A549 treated with RU486 at 1 μM for 4 hours (cell line): Measurements from ENCODE around the gene DDN. TPM values are rescaled to one million over a fixed set of nuclear protein-coding genes. Genes with fewer than 3 reads are reported as not detected.

Source experiments
- total RNA-seq: library from RNA; stranded (reverse); fragments of 200-300 nt; extraction: Qiagen RNA extraction; gene quantifications from 5 replicates; pipeline ENCODE4 v1.2.3, GENCODE V29; 2022; ENCODE audit warnings: low read depth

DDN gene
- 0.66 to 0.97 TPM (median 0.81 TPM) in 5 replicates for total RNA-seq

DNA sequence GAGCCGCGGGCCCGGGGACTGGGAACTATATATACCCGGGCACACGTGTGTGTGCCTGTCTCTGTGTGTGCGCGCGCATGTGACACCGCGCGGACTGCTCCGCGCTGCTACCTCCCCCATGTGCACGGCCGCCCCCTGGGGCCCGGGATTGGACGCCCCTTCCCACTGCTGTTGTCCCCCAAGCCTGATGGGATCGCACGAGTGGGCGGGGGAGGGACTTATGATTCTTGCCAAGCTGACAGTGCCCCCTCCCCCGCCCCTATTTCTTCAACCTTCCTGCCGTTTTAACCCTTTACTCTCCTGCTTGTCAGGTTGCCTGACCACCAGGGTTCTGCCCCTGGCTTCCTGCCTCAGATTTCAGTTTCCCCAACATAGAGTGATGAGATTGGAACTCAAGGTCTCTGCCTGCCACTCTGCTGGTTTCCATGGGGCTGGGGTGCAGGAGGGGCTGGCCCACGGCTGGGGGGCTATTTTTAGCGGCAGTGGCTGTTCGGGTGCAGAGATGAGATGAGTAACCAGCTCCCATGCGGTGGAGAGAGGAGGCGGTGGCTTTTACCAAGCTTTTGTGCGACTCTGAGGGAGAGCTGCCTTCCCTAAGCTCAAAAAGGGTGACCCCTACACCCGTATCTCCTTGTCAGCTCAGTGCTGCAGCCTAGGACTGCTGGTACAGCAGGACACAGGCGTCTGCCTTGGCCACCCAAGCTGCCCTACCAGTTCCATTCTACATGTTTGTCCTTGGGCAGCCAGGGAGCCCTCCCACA is at the start of gene DDN:
Gene DDN (minus strand): TSS at position 5 of the 761 bp plus-strand sequence. CDS start 88 bp downstream, outside the sequence.

DNA sequence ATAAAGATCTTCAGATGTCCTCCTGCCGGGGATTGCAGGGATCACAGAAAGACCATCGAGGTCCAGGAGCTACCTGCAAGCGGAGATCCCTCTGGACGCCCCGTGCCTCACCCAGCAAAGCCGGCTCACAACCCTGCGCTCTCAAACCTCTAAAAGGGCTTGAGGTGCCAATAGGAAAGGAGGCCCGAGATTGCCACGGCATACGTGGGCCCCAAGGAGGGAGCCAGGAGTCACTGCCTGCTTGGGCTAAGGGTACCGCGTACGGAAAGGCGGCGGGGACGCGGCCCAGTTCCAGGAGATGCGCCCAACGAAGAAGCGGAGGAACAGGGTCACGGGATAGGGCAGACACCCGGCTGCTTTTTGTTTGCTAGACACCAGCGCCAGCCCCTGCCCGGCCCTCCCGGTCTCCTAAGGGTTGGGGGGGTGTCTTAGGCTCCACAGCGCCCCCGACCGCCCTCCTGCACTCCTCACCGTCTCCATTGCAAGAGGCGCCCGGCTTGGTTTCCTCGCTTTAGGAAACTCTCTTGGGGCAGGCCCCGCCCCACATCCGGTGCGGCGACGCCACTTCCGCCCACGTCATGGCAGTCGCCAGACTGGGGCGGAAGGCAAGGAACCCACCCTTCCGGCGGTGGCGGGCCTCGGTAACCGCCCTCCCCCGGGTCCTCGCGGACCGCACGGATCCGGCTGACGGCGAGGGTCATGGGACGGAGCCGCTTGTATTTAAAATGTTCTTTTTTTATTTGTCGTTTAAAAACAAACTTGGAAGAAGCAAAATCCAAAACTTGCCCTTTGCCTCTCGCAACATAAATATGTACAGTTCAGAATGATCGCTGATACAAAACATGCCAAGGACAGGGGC is 19.3 kb upstream of the DDN start, which contains the start of gene PRKAG1:
Gene PRKAG1 (minus strand): TSS at position 516 of the 859 bp plus-strand sequence. CDS start 36 bp downstream, at position 480.

DNA sequence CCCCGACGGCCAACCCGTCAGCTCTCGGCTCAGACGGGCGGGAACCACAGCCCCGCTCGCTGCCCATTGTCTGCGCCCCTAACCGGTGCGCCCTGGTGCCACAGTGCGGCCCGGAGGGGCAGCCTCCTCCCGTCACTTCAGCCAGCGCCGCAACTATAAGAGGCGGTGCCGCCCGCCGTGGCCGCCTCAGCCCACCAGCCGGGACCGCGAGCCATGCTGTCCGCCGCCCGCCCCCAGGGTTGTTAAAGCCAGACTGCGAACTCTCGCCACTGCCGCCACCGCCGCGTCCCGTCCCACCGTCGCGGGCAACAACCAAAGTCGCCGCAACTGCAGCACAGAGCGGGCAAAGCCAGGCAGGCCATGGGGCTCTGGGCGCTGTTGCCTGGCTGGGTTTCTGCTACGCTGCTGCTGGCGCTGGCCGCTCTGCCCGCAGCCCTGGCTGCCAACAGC is 20.9 kb downstream of the DDN start, which contains the start of gene WNT1:
Gene WNT1 (plus strand): TSS at position 32 of the 450 bp plus-strand sequence. CDS start 329 bp downstream, at position 361.

DNA sequence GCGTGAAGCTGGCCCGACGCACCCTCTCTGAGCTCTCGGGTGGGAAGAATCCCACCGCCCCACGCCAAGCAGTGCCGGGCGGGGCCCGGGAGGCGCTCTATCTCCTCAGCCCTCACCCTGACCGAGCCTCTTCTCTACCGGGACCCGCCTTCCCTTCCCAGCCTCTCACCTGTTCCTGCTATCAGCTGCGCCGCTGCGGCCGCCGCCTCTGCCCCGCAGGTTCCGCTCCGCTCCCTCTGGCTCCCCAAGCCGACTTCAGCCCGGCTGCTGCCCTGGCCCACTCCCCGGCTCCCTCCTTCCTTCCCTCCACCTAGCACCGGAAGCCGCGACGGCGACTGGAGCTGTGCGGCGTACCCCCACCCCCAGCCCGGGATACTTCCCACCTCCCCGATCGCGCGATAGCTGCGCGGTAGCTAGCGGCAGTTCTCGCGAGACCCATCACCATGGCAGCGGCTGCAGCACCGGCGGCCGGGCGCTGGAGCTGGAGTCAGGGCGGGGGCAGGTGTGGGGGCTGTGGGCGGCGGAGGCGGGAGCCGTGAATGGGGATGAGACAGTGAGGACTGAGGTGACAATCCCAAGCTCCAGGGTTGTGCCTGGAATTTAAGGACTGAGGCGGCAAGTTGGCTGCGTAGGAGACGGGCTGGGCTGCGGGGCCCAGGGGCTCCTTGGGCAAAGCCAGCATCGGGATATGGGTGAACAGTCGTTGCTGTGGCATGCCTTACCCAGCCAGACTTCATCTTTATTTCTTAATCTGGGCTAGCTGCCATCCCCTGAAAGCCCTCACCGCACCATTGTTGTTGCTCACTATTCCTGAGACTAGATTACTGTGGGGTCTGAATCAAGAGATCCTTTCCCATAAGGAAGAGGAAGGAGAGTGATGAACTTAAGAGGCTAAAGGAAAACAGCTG is 41.8 kb downstream of the DDN start, which contains the start of gene ARF3:
Gene ARF3 (minus strand): TSS at position 347 of the 908 bp plus-strand sequence. CDS start 16,392 bp downstream, outside the sequence.

Other genes with a start within 250 kb of the DDN start
- gene ADCY6, start 210.3 kb downstream of the DDN start, total RNA-seq = 10.1 to 16.3 TPM (median 15.7 TPM) in 5 replicates
- 28.2 to 48.8 TPM (median 36.0 TPM) in 5 replicates for gene CACNB3, start 180.9 kb downstream of the DDN start, total RNA-seq
- gene DDX23, start 147.2 kb downstream of the DDN start, total RNA-seq = 80.3 to 88.0 TPM (median 82.8 TPM) in 5 replicates
- gene RND1, start 133.5 kb downstream of the DDN start, total RNA-seq = 14.4 to 21.8 TPM (median 15.8 TPM) in 5 replicates
- gene FKBP11, start 73.9 kb downstream of the DDN start, total RNA-seq = 49.2 to 63.3 TPM (median 55.4 TPM) in 5 replicates
- gene ARF3, start 41.9 kb downstream of the DDN start, total RNA-seq = 117 to 163 TPM (median 155 TPM) in 5 replicates
- gene WNT10B, start 27.6 kb downstream of the DDN start, total RNA-seq = 1.9 to 2.8 TPM (median 2.5 TPM) in 5 replicates
- 0.18 TPM in 1 of 5 replicates, not detected in the others for gene WNT1, start 21.1 kb downstream of the DDN start, total RNA-seq
- gene PRKAG1, start 19.4 kb upstream of the DDN start, total RNA-seq = 38.9 to 46.2 TPM (median 40.0 TPM) in 5 replicates
- gene KMT2D, start 61.4 kb upstream of the DDN start, total RNA-seq = 32.5 to 45.5 TPM (median 37.9 TPM) in 5 replicates
- gene RHEBL1, start 70.6 kb upstream of the DDN start, total RNA-seq = 4.9 to 6.1 TPM (median 5.7 TPM) in 5 replicates
- not detected in 5 replicates for gene DHH, start 95.4 kb upstream of the DDN start, total RNA-seq
- gene LMBR1L, start 111.5 kb upstream of the DDN start, total RNA-seq = 11.4 to 17.1 TPM (median 12.8 TPM) in 5 replicates
- 2,173 to 2,599 TPM (median 2,319 TPM) in 5 replicates for gene TUBA1B, start 132.0 kb upstream of the DDN start, total RNA-seq
- gene TUBA1A, start 189.7 kb upstream of the DDN start, total RNA-seq = 152 to 191 TPM (median 180 TPM) in 5 replicates